H1 (cell line): ENCODE results near the gene SLC9A4. TPM values are rescaled to one million over a fixed set of nuclear protein-coding genes. Genes with fewer than 3 reads are reported as not detected.

ENCODE experiments used
- NANOG ChIP-seq: IDR thresholded peaks from 2 replicates; pipeline ENCODE4 v1.6.1; 2011; ENCODE audit warnings: low read length, low read depth, mild to moderate bottlenecking, inconsistent platforms; ENCODE audit not compliant: insufficient read depth, poor library complexity, severe bottlenecking
- POLR2AphosphoS5 ChIP-seq: IDR thresholded peaks from 2 replicates; pipeline ENCODE4 v1.6.1; 2011; ENCODE audit warnings: low read depth, low read length
- RAD21 ChIP-seq, 2 experiments: IDR thresholded peaks in 1 of 2; conservative IDR thresholded peaks in 1 of 2; 2 replicates each; pipeline ENCODE4 v1.6.1; 2011; ENCODE audit warnings: low read depth in 2 of 2, low read length in 2 of 2, improper control_type of control experiment in 1 of 2, inconsistent platforms in 1 of 2, mild to moderate bottlenecking in 1 of 2, moderate library complexity in 1 of 2
- RFX5 ChIP-seq: IDR thresholded peaks from 2 replicates; pipeline ENCODE4 v1.6.1; 2011; ENCODE audit warnings: low read depth, low read length, improper control_type of control experiment, borderline replicate concordance
- SP4 ChIP-seq: IDR thresholded peaks from 2 replicates; pipeline ENCODE4 v1.6.1; 2012; ENCODE audit warnings: low read length, inconsistent platforms
- TBP ChIP-seq: IDR thresholded peaks from 2 replicates; pipeline ENCODE4 v1.6.1; 2011; ENCODE audit warnings: low read depth, low read length, improper control_type of control experiment
- TEAD4 ChIP-seq: IDR thresholded peaks from 2 replicates; pipeline ENCODE4 v1.6.1; 2012; ENCODE audit warnings: low read depth, low read length, inconsistent platforms, mixed read lengths
- polyA plus RNA-seq, 7 experiments: library from polyadenylated mRNA; depleted of rRNA in 3 of 7; stranded (reverse) in 5 of 7; unstranded in 2 of 7; fragments of >200 nt in 5 of 7; fragments of 200-250 nt in 2 of 7; gene quantifications; 1 replicate in 5 of 7; 2 replicates in 1 of 7; 4 replicates in 1 of 7; pipeline versions ENCODE4 v1.2.1 to v1.2.3, GENCODE V29; 2011 to 2013; ENCODE audit warnings: missing spikeins in 2 of 7, mixed read lengths in 2 of 7
- total RNA-seq: library from RNA; stranded (reverse); fragmentation: NEBNext Ultra II Directional; extraction: Animal tissue kit (Norgen Biotek cat#: 25700); gene quantifications from 2 replicates; pipeline ENCODE4 v1.2.1, GENCODE V29; 2021
- TF ChIP-seq, protein P1 (sequence below): fragments of 300-600 bp; sonication (generic); IDR thresholded peaks from 2 replicates; pipeline ENCODE4 v1.7.1; 2012; ENCODE audit warnings: low read length, moderate library complexity, mild to moderate bottlenecking, inconsistent platforms; ENCODE audit not compliant: insufficient replicate concordance
- TF ChIP-seq, protein P2 (sequence below): IDR thresholded peaks from 2 replicates; pipeline ENCODE4 v1.6.1; 2012; ENCODE audit warnings: inconsistent platforms

Gene SLC9A4
- total and polyA plus RNA-seq, 2 of the 8 experiments (the other 6 are each of a cell fraction or from before 2014, with no cell fraction given) = not detected

DNA sequence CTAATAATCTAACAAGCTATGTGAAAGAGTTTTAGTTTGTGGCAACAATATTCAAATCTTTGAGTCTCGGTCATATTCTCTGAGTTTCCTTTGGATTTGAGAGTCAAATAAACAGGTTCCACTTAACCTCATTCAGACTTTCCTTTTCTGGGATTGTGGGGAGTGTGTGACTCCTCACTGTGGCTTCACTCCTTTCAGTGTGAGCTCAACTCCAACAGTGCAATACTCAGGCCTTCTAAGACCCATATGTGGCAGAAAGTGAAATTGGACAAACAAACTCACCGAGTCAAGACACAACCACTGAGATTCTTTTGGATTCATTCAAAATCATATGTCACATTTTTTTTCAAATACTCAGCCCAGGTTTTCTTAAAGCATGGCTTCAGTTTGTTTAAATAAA lies 25.4 kb downstream of the SLC9A4 start (continued):
- TF ChIP-seq, protein P1, sequence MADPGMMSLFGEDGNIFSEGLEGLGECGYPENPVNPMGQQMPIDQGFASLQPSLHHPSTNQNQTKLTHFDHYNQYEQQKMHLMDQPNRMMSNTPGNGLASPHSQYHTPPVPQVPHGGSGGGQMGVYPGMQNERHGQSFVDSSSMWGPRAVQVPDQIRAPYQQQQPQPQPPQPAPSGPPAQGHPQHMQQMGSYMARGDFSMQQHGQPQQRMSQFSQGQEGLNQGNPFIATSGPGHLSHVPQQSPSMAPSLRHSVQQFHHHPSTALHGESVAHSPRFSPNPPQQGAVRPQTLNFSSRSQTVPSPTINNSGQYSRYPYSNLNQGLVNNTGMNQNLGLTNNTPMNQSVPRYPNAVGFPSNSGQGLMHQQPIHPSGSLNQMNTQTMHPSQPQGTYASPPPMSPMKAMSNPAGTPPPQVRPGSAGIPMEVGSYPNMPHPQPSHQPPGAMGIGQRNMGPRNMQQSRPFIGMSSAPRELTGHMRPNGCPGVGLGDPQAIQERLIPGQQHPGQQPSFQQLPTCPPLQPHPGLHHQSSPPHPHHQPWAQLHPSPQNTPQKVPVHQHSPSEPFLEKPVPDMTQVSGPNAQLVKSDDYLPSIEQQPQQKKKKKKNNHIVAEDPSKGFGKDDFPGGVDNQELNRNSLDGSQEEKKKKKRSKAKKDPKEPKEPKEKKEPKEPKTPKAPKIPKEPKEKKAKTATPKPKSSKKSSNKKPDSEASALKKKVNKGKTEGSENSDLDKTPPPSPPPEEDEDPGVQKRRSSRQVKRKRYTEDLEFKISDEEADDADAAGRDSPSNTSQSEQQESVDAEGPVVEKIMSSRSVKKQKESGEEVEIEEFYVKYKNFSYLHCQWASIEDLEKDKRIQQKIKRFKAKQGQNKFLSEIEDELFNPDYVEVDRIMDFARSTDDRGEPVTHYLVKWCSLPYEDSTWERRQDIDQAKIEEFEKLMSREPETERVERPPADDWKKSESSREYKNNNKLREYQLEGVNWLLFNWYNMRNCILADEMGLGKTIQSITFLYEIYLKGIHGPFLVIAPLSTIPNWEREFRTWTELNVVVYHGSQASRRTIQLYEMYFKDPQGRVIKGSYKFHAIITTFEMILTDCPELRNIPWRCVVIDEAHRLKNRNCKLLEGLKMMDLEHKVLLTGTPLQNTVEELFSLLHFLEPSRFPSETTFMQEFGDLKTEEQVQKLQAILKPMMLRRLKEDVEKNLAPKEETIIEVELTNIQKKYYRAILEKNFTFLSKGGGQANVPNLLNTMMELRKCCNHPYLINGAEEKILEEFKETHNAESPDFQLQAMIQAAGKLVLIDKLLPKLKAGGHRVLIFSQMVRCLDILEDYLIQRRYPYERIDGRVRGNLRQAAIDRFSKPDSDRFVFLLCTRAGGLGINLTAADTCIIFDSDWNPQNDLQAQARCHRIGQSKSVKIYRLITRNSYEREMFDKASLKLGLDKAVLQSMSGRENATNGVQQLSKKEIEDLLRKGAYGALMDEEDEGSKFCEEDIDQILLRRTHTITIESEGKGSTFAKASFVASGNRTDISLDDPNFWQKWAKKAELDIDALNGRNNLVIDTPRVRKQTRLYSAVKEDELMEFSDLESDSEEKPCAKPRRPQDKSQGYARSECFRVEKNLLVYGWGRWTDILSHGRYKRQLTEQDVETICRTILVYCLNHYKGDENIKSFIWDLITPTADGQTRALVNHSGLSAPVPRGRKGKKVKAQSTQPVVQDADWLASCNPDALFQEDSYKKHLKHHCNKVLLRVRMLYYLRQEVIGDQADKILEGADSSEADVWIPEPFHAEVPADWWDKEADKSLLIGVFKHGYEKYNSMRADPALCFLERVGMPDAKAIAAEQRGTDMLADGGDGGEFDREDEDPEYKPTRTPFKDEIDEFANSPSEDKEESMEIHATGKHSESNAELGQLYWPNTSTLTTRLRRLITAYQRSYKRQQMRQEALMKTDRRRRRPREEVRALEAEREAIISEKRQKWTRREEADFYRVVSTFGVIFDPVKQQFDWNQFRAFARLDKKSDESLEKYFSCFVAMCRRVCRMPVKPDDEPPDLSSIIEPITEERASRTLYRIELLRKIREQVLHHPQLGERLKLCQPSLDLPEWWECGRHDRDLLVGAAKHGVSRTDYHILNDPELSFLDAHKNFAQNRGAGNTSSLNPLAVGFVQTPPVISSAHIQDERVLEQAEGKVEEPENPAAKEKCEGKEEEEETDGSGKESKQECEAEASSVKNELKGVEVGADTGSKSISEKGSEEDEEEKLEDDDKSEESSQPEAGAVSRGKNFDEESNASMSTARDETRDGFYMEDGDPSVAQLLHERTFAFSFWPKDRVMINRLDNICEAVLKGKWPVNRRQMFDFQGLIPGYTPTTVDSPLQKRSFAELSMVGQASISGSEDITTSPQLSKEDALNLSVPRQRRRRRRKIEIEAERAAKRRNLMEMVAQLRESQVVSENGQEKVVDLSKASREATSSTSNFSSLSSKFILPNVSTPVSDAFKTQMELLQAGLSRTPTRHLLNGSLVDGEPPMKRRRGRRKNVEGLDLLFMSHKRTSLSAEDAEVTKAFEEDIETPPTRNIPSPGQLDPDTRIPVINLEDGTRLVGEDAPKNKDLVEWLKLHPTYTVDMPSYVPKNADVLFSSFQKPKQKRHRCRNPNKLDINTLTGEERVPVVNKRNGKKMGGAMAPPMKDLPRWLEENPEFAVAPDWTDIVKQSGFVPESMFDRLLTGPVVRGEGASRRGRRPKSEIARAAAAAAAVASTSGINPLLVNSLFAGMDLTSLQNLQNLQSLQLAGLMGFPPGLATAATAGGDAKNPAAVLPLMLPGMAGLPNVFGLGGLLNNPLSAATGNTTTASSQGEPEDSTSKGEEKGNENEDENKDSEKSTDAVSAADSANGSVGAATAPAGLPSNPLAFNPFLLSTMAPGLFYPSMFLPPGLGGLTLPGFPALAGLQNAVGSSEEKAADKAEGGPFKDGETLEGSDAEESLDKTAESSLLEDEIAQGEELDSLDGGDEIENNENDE = no peak
- TF ChIP-seq SP4 (no peak), RFX5 (no peak), TBP (no peak), RAD21 (IDR thresholded peaks at IDR 0.05 in 1 of 2, conservative IDR thresholded peaks at IDR 0.05 in 1 of 2; ENCODE audit: low read depth in 2 of 2, low read length in 2 of 2) (no peak), NANOG (no peak), TEAD4 (no peak), POLR2AphosphoS5 (no peak)
- TF ChIP-seq, protein P2, sequence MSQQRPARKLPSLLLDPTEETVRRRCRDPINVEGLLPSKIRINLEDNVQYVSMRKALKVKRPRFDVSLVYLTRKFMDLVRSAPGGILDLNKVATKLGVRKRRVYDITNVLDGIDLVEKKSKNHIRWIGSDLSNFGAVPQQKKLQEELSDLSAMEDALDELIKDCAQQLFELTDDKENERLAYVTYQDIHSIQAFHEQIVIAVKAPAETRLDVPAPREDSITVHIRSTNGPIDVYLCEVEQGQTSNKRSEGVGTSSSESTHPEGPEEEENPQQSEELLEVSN = no peak
